Activated naive CD8-positive, alpha-beta T cell treated with anti-CD3 and anti-CD28 coated beads, Interleukin-2, amount 10 ng/mL, durations not matched to agents 7 days and 5 days (primary cell): Measurements from ENCODE around the gene NEDD4L. TPM values are rescaled to one million over a fixed set of nuclear protein-coding genes. Genes with fewer than 3 reads are reported as not detected.

Source experiments
- ATAC-seq: fragments of 150-1000 bp; cut with Tn5 transposase; one replicate; pipeline ENCODE4 v1.10.0; 2021; ENCODE audit warnings: low read depth, moderate library complexity
- POLR2A ChIA-PET: fragments of 350-600 bp; sonication (Branson Sonifier 250); formaldehyde crosslinking; loops from one replicate; lab custom pipeline; 2021; ENCODE audit warnings: antibody characterized with exemption; lab: Charles Lee
- DNase-seq: peaks from one replicate; pipeline ENCODE4 v3.0.0; 2021
- H3K27ac Mint-ChIP-seq: one replicate; pipeline ENCODE4 v1.8.0; 2022; ENCODE audit warnings: mild to moderate bottlenecking, mixed read lengths
- H3K27me3 Mint-ChIP-seq: one replicate; pipeline ENCODE4 v1.8.0; 2022; ENCODE audit warnings: mild to moderate bottlenecking, moderate library complexity, mixed read lengths
- H3K36me3 Mint-ChIP-seq: one replicate; pipeline ENCODE4 v1.8.0; 2021; ENCODE audit warnings: mild to moderate bottlenecking, mixed read lengths
- H3K4me1 Mint-ChIP-seq: one replicate; pipeline ENCODE4 v1.8.0; 2021; ENCODE audit warnings: mixed read lengths
- H3K4me3 Mint-ChIP-seq: one replicate; pipeline ENCODE4 v1.8.0; 2022; ENCODE audit warnings: mild to moderate bottlenecking, moderate library complexity, mixed read lengths
- H3K9me3 Mint-ChIP-seq: one replicate; pipeline ENCODE4 v1.8.0; 2021; ENCODE audit warnings: mixed read lengths
- total RNA-seq, 2 experiments: library from RNA; stranded (reverse); gene quantifications; one replicate each; pipeline ENCODE4 v1.2.3, GENCODE V29; 2021

The NEDD4L gene
- total RNA-seq, 2 experiments from 2014 or later: 4.4 to 7.4 TPM

GRCh38 chr18:58243401-58243800 lies 199.4 kb downstream of the NEDD4L start:
- Mint-ChIP-seq H3K4me3 (no peak overlapping the region), H3K36me3 (no peaks in the 10 kb centered on the region), H3K4me1 (no peaks in the 10 kb centered on the region), H3K27ac (no peak overlapping the region), H3K27me3 (no peaks in the 10 kb centered on the region), H3K9me3 (no peaks in the 10 kb centered on the region)
- POLR2A ChIA-PET: no interaction called here
- ATAC-seq (no peak), DNase-seq (no peak)

DNA sequence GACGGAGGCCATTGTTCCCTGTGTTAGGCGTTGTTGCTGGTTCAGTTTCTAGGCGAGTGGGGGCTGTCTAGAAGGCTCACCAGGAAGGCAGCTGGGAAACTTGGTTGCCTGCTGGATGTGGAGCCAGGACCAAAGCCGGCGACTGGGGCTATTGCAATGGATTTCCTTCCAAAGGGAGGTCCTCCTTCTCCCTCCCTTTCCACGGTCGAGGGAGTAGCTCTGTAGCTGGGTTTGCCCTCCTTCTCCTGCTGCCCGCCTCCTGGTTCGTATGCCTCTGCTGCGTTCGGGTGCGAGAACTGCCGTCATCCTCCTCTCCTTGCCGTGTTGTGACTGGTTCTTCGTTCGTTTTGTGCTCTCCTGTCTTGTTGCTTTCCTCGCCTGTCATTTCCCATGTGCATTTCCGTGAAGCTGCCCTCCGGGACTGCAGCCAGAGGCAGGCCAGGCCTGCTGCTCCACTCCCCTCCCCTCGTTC lies 203.4 kb downstream of the NEDD4L start:
- DNase-seq (no peak), ATAC-seq (no peak)
- Mint-ChIP-seq H3K9me3 (no peaks in the 10 kb centered on the region), H3K27ac (no peak overlapping the region), H3K4me3 (no peak overlapping the region), H3K4me1 (no peaks in the 10 kb centered on the region), H3K36me3 (no peaks in the 10 kb centered on the region), H3K27me3 (peaks cover 4% of the 10 kb centered on the region)
- POLR2A ChIA-PET: no interaction called here

GRCh38 chr18:58249712-58250111 lies 205.7 kb downstream of the NEDD4L start:
- H3K9me3 Mint-ChIP-seq: no peaks in the 10 kb centered on the region
- DNase-seq (no peak), ATAC-seq (no peak)
- H3K4me3 Mint-ChIP-seq: no peak overlapping the region
- POLR2A ChIA-PET: no interaction called here
- H3K27me3 Mint-ChIP-seq: peaks cover 4% of the 10 kb centered on the region
- no peaks in the 10 kb centered on the region for H3K36me3 Mint-ChIP-seq
- no peak overlapping the region for H3K27ac Mint-ChIP-seq
- no peaks in the 10 kb centered on the region for H3K4me1 Mint-ChIP-seq

- Mint-ChIP-seq H3K4me3 (no peak overlapping the region), H3K36me3 (no peaks in the 10 kb centered on the region), H3K9me3 (no peaks in the 10 kb centered on the region), H3K27me3 (peaks cover 4% of the 10 kb centered on the region), H3K27ac (no peak overlapping the region), H3K4me1 (no peaks in the 10 kb centered on the region)
- ATAC-seq: no peak
- POLR2A ChIA-PET: no interaction called here
- DNase-seq: no peak
Measured at GRCh38 chr18:58251416-58251815, 207.4 kb downstream of the NEDD4L start.

- Mint-ChIP-seq H3K27ac (no peak overlapping the region), H3K9me3 (no peaks in the 10 kb centered on the region), H3K27me3 (peaks cover 4% of the 10 kb centered on the region), H3K4me1 (no peaks in the 10 kb centered on the region), H3K36me3 (no peaks in the 10 kb centered on the region), H3K4me3 (no peak overlapping the region)
- DNase-seq (no peak), ATAC-seq (no peak)
- POLR2A ChIA-PET: no interaction called here
Measured at GRCh38 chr18:58252166-58252565, 208.1 kb downstream of the NEDD4L start.

DNA sequence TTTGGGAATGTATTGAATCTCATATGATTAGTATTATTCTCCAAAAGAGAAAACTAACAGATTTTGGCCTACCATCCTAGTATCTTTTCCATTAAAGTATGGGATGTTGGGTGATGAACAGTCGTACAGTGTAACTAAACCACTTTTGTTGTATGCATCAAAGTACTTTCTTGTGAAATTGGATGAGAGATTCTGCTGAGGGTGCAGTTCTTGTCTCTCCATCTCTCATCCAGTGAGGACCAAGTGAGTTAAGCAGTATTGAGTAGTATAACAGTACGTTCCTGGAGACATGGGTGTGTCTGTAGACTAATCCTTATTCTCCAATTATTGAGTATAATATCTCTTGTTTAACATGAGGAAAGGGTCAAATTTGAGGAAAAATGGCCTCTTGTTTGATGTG lies 209.3 kb downstream of the NEDD4L start:
- no peaks in the 10 kb centered on the region for H3K36me3 Mint-ChIP-seq
- H3K4me1 Mint-ChIP-seq: no peaks in the 10 kb centered on the region
- POLR2A ChIA-PET: no interaction called here
- no peak overlapping the region for H3K27ac Mint-ChIP-seq
- DNase-seq: no peak
- no peaks in the 10 kb centered on the region for H3K9me3 Mint-ChIP-seq
- ATAC-seq: no peak
- no peak overlapping the region for H3K4me3 Mint-ChIP-seq
- H3K27me3 Mint-ChIP-seq: peaks cover 4% of the 10 kb centered on the region

GRCh38 chr18:58253871-58254270 lies 209.8 kb downstream of the NEDD4L start:
- Mint-ChIP-seq H3K9me3 (no peaks in the 10 kb centered on the region), H3K27ac (no peak overlapping the region), H3K4me3 (no peak overlapping the region), H3K36me3 (no peaks in the 10 kb centered on the region), H3K27me3 (peaks cover 3% of the 10 kb centered on the region), H3K4me1 (no peaks in the 10 kb centered on the region)
- no peak for DNase-seq
- ATAC-seq: no peak
- POLR2A ChIA-PET: no interaction called here

GRCh38 chr18:58254873-58255511 lies 211.0 kb downstream of the NEDD4L start:
- H3K4me1 Mint-ChIP-seq: no peaks in the 10 kb centered on the region
- no peaks in the 10 kb centered on the region for H3K27me3 Mint-ChIP-seq
- ATAC-seq (no peak), DNase-seq (no peak)
- no peaks in the 10 kb centered on the region for H3K9me3 Mint-ChIP-seq
- no peak overlapping the region for H3K4me3 Mint-ChIP-seq
- no peaks in the 10 kb centered on the region for H3K36me3 Mint-ChIP-seq
- no peak overlapping the region for H3K27ac Mint-ChIP-seq
- POLR2A ChIA-PET: no interaction called here

- POLR2A ChIA-PET: no interaction called here
- H3K4me1 Mint-ChIP-seq: no peaks in the 10 kb centered on the region
- H3K36me3 Mint-ChIP-seq: no peaks in the 10 kb centered on the region
- no peak for ATAC-seq
- no peaks in the 10 kb centered on the region for H3K27me3 Mint-ChIP-seq
- H3K27ac Mint-ChIP-seq: no peak overlapping the region
- H3K4me3 Mint-ChIP-seq: no peak overlapping the region
- no peaks in the 10 kb centered on the region for H3K9me3 Mint-ChIP-seq
- DNase-seq: no peak
Measured at GRCh38 chr18:58255701-58256311, 211.8 kb downstream of the NEDD4L start.

DNA sequence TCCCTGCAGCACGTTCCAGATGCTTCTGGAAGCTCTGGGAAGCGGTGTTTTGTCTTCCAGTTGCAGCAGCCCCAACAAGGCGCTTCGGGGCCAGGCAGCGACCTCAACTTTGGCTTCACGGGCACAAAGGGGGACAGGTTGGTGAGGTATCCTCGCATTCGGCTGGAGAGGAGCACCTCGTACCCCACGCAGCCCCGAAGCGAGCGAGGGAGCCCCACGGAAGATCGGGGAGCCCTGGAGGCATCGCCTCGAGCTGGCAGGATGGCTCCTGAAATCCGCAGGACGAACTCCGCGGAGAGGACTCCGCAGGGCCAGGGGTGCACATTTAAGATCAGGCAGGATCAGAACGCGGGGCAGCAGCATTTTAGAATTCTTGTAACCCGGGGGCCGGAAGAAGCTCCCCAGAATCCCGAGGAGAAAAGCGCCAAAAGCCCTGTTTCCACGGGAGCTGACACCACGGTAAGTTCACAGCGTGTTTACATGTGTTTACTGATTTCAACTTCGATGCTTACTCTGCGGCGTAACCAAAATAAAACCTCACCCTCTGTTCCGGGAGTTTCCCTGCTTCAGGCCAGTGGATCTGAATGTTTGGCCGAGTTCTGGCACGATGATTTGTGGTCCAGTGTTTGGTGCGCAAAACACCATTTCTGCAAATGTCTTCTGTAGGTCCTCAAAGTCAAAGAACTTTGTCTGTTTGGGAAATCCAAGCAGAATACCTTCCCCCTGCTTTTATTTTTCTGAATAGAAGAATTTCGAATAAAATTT lies 212.5 kb downstream of the NEDD4L start:
- no peaks in the 10 kb centered on the region for H3K4me1 Mint-ChIP-seq
- no peak overlapping the region for H3K27ac Mint-ChIP-seq
- no peaks in the 10 kb centered on the region for H3K9me3 Mint-ChIP-seq
- no peak overlapping the region for H3K4me3 Mint-ChIP-seq
- DNase-seq (no peak), ATAC-seq (no peak)
- H3K27me3 Mint-ChIP-seq: no peaks in the 10 kb centered on the region
- no peaks in the 10 kb centered on the region for H3K36me3 Mint-ChIP-seq
- POLR2A ChIA-PET: no interaction called here

DNA sequence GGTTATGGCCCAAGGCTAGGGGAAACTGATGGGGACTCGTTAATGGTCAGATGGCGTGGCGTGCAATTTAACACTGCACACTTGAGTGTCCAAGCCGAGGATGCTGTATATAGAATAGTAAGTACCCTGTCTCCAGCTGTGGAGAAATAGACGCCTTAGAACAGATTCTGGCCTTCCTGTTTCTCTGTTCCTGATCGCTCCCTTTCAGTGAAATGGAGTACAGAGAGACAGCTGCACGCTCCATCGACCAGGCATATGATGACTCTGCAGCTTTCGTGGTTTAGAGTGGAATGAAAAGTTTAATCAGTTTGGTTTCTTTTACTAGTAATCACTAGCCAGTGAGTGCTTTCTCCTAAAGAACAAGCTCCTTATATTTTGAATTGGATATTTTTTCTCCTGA lies 213.4 kb downstream of the NEDD4L start:
- no peak overlapping the region for H3K4me3 Mint-ChIP-seq

DNA sequence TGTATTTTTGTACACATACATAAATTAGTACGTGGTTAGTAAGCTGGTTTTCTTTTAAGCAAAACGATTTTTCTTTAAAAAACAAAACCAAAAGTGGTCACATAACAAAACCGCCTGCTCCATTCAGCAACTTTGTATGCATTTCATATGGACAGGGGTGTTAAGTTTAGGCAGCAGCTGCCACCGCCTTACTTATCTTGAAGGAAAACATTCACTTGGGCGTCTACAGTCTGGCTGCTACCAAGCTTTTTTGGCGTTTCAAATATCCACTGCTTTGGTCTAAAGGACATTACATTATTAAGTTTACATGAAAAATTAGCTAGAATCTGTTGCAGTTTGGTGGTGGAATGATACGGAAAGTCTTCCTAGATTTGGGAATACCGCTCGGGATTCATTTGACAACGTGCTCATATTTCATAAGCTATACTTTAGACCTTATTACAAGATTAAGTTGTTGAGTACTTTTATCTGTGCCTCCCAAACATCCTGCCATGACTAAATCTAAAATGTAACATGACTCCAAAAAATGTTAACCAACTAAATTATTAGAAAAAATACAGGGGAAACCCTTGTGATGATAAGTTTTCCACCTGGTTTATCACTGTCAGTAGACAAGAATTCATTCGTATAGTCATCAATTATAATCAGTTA lies 214.8 kb downstream of the NEDD4L start:
- H3K27me3 Mint-ChIP-seq: no peaks in the 10 kb centered on the region
- H3K4me1 Mint-ChIP-seq: no peaks in the 10 kb centered on the region
- H3K27ac Mint-ChIP-seq: no peak overlapping the region
- no peak for ATAC-seq
- DNase-seq: no peak
- POLR2A ChIA-PET: no interaction called here
- no peaks in the 10 kb centered on the region for H3K36me3 Mint-ChIP-seq
- no peak overlapping the region for H3K4me3 Mint-ChIP-seq
- H3K9me3 Mint-ChIP-seq: no peaks in the 10 kb centered on the region

More for the DNA sequence above, 213.4 kb downstream of the NEDD4L start:
- DNase-seq (no peak), ATAC-seq (no peak)
- H3K27me3 Mint-ChIP-seq: no peaks in the 10 kb centered on the region
- no peak overlapping the region for H3K27ac Mint-ChIP-seq
- H3K9me3 Mint-ChIP-seq: no peaks in the 10 kb centered on the region
- H3K4me1 Mint-ChIP-seq: no peaks in the 10 kb centered on the region
- POLR2A ChIA-PET: no interaction called here
- no peaks in the 10 kb centered on the region for H3K36me3 Mint-ChIP-seq

GRCh38 chr18:58263055-58263957 lies 219.3 kb downstream of the NEDD4L start:
- no peak overlapping the region for H3K27ac Mint-ChIP-seq
- ATAC-seq: no peak
- no peak for DNase-seq
- POLR2A ChIA-PET: no interaction called here
- H3K36me3 Mint-ChIP-seq: no peaks in the 10 kb centered on the region
- no peaks in the 10 kb centered on the region for H3K27me3 Mint-ChIP-seq
- no peak overlapping the region for H3K4me3 Mint-ChIP-seq
- no peaks in the 10 kb centered on the region for H3K4me1 Mint-ChIP-seq
- no peaks in the 10 kb centered on the region for H3K9me3 Mint-ChIP-seq
